ENCODE results near the gene RAPGEF2.

RAPGEF2 gene

DNA sequence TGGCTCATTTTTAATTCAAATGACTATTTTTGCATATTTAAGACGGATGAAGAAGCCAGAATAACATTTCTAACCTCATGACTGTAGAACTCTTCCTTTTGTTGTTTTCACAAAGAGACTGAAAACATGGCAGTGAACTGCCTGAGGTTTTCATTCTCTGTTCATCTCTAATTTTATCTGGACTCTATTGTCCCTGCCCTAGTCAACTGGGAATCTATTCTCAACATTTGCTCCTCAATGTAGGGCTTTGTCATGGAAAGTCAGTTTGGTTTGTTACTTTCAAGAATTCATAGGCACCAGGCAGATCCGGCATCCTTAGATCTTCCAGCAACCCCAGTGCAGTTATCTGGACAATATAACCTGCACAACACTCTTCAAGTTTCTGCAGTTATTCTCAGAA is 277.0 kb downstream of the RAPGEF2 start:
- no peak for DNase-seq

DNA sequence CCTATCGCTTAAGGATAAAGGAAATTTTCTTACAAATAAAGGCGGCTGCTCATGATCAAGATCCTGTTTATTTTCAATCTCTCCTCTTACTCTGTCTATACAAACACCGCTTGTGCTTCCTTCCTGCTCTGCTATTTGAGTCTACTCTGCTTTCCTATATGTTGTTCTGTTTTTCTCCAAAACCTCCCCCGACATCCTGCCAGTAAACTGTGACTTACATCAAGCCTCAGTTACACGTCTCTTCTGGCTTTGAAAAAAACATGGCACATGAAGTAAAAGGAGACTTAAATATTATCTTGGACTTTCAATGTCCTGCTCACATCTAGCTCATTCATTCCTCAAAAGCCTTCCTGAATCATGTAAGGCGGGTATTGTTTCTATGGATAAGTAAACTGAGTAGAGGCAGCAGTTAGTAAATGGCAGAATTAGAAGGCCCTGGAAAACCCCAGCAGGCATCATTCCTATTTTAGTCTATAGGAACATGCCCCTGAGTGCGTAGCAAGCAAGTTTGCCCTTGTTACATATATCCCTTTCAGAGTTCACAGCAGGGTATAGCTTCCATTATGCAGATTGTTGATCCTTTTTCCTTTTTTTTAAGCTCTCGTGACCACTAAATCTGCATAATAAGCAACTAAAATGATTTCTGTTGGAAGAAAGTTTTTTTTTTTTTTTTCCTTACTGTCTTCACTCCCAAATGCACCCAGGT is 280.1 kb downstream of the RAPGEF2 start:
- DNase-seq = no peak

DNA sequence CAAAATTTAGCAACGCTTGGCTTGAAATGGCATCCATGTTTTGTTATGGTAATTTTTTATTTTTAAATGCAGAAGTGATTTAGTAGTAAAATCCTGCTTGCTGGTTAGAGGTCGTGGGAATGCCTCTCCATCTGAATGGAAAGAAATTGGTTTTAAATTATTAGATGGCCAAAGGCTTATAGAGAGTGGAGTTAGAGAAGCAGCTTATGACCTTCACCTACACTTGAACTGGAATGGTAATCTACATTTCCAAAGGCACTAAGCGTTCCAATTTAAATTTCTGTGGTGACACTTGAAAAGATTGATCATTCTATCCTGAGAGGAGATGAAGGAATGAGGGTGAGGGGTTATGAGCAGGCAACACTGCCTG is 280.7 kb downstream of the RAPGEF2 start:
- DNase-seq = no peak

DNA sequence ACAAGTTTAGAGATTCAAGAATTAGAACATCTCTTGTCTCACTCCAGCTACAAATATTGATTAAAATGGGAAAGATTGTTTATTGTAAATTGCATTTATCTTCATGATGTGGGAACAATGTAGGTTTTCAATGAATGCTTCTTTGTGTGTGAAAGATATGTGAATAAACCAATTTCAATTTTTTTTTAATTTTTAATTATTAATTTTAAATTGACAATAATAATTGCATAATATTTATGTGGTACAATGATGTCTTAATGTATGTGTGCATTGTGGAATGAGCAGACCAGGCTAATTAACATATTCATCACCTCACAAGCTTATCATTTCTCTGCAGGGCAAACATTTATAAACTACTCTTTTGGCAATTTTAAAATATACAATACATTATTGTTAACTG is 281.1 kb downstream of the RAPGEF2 start:
- DNase-seq = no peak

DNA sequence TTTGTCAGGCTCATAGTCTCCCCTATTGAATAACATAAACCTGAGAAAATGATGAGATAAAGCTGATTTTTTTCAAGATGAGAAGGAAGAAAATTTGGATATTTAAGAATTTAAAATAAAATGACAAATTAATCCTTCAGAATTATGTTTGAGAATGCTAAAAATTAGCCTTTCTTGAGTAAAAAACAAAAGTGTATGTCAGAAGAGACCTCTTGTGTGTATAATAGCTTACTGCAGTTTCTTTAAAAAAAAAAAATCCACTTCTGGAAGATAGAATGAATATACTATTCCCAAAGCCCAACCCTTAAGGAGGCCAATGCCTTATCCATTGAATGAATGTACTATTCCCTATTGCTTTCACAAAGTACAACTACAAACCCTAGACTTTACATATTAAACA is 281.8 kb downstream of the RAPGEF2 start:
- DNase-seq = no peak

DNA sequence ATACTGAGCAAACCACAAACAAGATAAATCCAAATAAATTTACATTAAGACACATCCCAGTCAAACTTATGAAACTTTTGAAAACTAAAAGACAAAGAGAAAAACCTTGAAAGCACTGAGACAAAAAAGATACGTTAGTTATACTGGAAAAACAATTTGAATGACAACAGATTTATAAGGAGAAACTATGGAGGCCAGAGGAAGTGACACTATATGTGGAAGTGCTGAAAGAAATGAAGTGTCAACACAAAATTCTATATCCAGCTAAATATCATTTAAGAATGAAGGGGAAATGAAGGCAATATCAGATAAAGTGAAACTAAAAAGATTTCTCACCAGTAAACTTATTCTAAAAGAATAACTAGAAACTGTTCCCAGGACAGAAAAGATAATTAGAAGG is 283.7 kb downstream of the RAPGEF2 start:
- no peak for DNase-seq

DNA sequence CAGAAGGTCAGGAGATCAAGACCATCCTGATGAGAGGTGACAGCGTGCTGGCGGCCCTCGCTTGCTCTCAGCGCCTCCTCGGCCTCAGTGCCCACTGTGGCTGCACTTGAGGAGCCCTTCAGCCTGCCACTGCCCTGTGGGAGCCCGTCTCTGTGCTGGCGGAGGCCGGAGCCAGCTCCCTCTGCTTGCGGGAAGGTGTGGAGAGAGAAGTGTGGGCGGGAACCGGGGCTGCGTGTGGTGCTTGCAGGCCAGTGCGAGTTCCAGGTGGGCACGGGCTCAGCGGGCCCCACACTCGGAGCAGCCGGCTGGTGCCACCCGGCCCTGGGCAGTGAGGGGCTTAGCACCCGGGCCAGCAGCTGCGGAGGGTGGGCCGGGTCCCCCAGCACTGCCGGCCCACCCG is 286.9 kb downstream of the RAPGEF2 start:
- no peak for DNase-seq

DNA sequence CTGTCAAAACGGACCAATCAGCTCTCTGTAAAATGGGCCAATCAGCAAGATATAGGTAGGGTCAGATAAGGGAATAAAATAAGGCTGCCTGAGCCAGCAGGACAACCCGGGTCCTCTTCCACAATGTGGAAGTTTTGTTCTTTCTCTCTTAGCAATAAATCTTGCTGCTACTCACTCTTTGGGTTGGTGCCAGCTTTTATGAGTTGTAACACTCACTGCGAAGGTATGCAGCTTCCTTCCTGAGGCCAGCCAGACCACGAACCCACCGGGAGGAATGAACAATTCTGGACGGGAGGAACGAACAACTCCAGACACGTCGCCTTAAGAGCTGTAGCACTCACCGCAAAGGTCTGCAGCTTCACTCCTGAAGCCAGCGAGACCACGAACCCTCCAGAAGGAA is 287.8 kb downstream of the RAPGEF2 start:
- no peak for DNase-seq

DNA sequence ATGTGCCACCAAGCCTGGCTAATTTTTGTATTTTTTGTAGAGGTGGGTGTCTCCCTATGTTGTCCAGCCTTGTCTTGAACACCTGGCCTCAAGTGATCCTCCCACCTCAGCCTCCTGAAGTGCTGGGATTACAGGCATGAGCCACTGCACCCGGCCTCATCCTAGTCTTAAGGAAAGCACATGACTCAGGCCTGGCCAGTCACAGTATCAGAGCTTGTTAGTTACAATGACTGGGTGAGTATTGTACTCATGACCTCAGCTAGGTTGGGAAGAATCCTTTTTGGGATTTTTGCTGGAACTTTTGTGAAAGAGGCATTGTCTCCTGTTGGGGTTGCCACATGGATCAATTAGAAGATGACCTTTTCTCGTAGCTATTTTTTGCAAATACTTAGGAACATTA is 292.8 kb downstream of the RAPGEF2 start:
- DNase-seq = no peak

DNA sequence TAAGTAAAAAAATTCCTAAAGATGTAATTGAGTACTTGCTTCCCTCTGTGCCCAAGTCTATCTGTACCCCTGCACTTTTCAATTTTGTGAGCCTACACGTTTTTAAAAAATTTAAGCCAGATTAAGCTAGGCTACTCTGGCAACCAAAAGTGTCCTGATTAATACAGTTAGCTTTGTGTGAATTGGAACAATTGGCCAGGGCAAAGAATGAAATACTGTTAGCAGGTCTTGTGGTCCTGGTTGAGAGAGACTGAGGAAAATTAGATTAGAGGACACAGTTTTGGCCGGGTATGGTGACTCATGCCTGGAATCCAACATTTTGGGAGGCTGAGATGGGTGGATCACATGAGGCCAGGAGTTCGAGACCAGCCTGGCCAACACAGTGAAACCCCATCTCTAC is 293.3 kb downstream of the RAPGEF2 start:
- DNase-seq = no peak

DNA sequence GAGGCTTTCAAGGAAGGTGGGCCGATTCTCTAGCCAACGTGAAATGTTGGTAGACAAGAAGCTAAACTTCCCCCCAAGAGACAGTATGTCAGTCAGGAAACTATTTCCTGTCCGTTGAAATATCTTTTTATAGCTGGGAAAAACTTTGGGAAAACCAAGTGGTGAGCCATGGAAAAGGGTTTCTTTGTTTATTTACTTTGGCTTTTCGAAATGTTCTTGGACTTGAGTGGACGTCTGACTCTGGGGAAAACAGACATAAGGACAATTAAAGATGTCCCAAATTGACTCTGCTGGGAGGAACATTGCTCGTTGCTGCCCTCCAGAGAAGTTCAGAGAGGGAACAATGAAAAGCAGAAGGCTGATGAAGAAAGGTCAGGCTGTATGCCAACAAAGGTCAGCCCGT is 295.4 kb downstream of the RAPGEF2 start:
- DNase-seq = no peak

DNA sequence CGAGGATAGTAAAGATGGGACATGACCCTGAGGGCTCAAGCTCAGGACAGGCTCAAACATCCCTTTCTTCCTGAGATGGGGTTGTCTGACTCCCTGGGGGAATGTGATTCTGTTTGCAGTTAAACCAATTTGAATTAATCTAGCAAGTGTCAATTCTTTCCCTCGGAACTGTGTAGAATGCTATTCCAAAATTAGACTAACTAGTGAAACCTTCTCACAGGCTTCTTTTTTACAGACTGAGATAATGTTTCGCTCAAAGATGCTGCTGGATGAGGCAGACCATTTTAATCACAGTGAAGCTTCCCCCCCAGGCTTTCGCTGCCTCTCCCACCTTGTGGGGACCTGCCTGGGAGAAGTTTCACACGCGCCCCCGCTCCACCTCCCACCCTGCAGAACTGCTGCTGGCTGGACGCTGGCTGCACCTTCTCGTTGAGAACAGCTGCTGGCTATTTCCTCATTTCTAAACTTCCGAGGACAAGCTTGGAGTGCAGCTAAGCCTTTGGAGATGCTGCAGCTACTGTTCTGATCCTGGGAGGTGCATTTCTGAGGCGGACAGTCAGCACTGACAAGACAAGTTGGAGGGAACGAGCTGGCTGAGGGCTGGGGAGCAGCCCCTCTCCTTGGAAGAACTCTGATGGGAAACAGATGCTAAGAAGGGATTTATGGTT is 297.8 kb downstream of the RAPGEF2 start:
- DNase-seq = no peak

DNA sequence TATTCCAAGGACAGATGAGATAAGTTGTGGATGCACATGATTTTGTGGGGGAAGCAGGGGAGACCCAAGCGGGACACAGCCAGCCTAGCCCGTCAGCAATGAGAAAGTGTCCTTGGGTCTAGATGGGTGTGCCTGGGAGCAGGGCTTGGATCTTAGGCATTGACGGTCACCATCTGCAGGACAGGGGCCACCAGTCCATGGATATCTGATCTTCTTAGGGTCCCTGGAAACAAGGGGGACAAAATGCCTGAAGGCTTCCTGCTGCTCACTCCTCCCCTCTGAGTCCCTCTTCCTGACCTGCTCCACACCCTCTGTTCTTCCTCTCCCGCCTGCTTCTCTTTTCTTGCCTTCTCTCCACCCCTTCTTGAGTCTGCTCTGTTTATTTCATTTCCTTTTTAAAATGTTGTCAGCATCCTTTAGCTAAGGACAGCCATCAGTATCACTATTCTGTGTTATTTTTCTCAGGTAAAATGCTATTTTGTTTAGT is 298.4 kb downstream of the RAPGEF2 start:
- no peak for DNase-seq

DNA sequence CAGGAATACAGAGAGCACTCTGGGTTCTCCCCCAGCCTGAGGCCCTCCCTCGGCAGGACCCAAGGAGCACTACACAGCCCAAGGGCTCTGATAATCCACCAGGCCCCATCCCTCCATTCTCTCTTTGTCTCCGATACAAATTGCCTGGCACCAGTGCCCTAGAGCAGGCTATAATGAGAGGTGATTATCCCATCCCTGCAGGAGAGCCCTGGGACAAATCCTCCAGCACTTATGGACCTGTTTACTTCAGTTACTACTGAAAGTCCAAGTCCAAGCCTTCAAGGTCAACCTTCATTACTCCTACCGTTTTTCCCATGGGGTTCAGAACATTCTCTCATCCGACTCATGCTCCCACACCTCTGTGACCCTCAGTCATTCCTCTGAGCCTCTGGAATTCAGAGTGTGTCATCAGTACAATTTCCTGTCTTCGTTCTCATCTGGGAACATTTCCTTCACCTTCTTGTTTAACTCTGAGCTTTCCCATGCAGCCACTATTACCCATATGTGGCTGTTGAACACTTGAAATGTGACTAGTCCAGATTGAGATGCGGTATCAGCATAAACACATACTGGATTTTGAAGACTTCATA is 299.0 kb downstream of the RAPGEF2 start:
- no peak for DNase-seq

All from NCI-H2171 (cell line).